Panc1 (cell line): ENCODE measurements around the gene NIF3L1.

Source experiments
- REST ChIP-seq, 2 experiments: IDR thresholded peaks; 2 replicates each; pipeline ENCODE4 v1.6.1; 2011 to 2012; ENCODE audit warnings: low read depth in 2 of 2, control low read depth in 1 of 2, low read length in 1 of 2, mild to moderate bottlenecking in 1 of 2, moderate library complexity in 1 of 2; ENCODE audit not compliant: insufficient read depth in 1 of 2
- SIN3A ChIP-seq: IDR thresholded peaks from 2 replicates; pipeline ENCODE4 v1.6.1; 2012; ENCODE audit warnings: low read depth, mild to moderate bottlenecking, low read length, moderate library complexity, borderline replicate concordance; ENCODE audit not compliant: insufficient read depth
- TCF7L2 ChIP-seq: IDR thresholded peaks from 2 replicates; pipeline ENCODE4 v1.6.1; 2011; ENCODE audit warnings: mild to moderate bottlenecking, low read depth, low read length, inconsistent platforms
- TF ChIP-seq, protein P1 (sequence below): fragments of 450-650 bp; IDR thresholded peaks from 2 replicates; pipeline ENCODE4 v1.5.1; 2017; ENCODE audit warnings: mild to moderate bottlenecking

DNA sequence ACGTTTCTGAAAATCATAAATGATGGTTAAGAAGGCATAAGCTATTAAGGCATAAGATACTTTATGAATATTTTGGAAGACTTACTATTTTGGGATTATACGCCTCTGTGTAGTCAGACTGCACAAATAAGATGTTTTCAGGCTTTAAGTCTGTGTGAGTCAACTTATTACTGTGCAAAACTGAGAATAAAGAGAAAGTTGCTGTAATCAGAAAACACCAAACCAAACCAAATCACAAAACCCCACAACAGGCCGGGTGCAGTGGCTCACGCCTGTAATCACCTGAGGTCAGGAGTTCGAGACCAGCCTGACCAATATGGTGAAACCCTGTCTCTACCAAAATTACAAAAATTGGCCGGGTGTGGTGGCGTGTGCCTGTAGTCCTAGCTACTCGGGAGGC, 32.4 kb upstream of the NIF3L1 start:
- TF ChIP-seq, protein P1, sequence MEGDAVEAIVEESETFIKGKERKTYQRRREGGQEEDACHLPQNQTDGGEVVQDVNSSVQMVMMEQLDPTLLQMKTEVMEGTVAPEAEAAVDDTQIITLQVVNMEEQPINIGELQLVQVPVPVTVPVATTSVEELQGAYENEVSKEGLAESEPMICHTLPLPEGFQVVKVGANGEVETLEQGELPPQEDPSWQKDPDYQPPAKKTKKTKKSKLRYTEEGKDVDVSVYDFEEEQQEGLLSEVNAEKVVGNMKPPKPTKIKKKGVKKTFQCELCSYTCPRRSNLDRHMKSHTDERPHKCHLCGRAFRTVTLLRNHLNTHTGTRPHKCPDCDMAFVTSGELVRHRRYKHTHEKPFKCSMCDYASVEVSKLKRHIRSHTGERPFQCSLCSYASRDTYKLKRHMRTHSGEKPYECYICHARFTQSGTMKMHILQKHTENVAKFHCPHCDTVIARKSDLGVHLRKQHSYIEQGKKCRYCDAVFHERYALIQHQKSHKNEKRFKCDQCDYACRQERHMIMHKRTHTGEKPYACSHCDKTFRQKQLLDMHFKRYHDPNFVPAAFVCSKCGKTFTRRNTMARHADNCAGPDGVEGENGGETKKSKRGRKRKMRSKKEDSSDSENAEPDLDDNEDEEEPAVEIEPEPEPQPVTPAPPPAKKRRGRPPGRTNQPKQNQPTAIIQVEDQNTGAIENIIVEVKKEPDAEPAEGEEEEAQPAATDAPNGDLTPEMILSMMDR: no peak
- no peak for TF ChIP-seq SIN3A
- no peak for TF ChIP-seq REST (IDR thresholded peaks at IDR 0.05; ENCODE audit: insufficient read depth in 1 of 2, low read depth in 2 of 2, low read length in 1 of 2)
- TF ChIP-seq TCF7L2: no peak
